Trophoblast cell (in vitro differentiated cells and primary cell): ENCODE data around the gene UQCC3. TPM values are rescaled to one million over a fixed set of nuclear protein-coding genes. Genes with fewer than 3 reads are reported as not detected.

Source experiments
- DNase-seq, 2 donors: peaks; one replicate each; pipeline ENCODE4 v3.0.0-alpha.2; 2016
- H2AFZ ChIP-seq: 2 replicates; pipeline ENCODE4 v1.6.1; 2013; ENCODE audit warnings: low read length, moderate library complexity, mild to moderate bottlenecking; ENCODE audit not compliant: insufficient read depth, poor library complexity
- H2AK5ac ChIP-seq: 2 replicates; pipeline ENCODE4 v1.6.1; 2013; ENCODE audit warnings: mild to moderate bottlenecking, low read length
- H2BK120ac ChIP-seq: 2 replicates; pipeline ENCODE4 v1.6.1; 2013; ENCODE audit warnings: low read length, mild to moderate bottlenecking, moderate library complexity; ENCODE audit not compliant: insufficient read depth, poor library complexity
- H2BK12ac ChIP-seq: 2 replicates; pipeline ENCODE4 v1.6.1; 2013; ENCODE audit warnings: mild to moderate bottlenecking, low read length, moderate library complexity
- H2BK5ac ChIP-seq: 2 replicates; pipeline ENCODE4 v1.6.1; 2013; ENCODE audit warnings: low read length, low read depth, moderate library complexity, mild to moderate bottlenecking; ENCODE audit not compliant: poor library complexity
- H3K14ac ChIP-seq: 2 replicates; pipeline ENCODE4 v1.6.1; 2013; ENCODE audit warnings: mild to moderate bottlenecking, low read length
- H3K18ac ChIP-seq: 2 replicates; pipeline ENCODE4 v1.6.1; 2013; ENCODE audit warnings: mild to moderate bottlenecking, low read length
- H3K23ac ChIP-seq: 2 replicates; pipeline ENCODE4 v1.6.1; 2013; ENCODE audit warnings: low read length
- H3K27ac ChIP-seq: 2 replicates; pipeline ENCODE4 v1.5.1; 2013; ENCODE audit warnings: low read depth, mild to moderate bottlenecking, inconsistent platforms, low read length, moderate library complexity
- H3K27me3 ChIP-seq: 2 replicates; pipeline ENCODE4 v1.6.1; 2013; ENCODE audit warnings: inconsistent platforms, mild to moderate bottlenecking, low read length, moderate library complexity; ENCODE audit not compliant: insufficient read depth
- H3K36me3 ChIP-seq, 2 experiments: 1 replicate in 1 of 2; 2 replicates in 1 of 2; pipeline ENCODE4 v1.6.1; 2013; ENCODE audit warnings: low read length in 2 of 2, mild to moderate bottlenecking in 2 of 2, moderate library complexity in 1 of 2; ENCODE audit not compliant: insufficient read depth in 2 of 2, control insufficient read depth in 1 of 2
- H3K4ac ChIP-seq: 2 replicates; pipeline ENCODE4 v1.6.1; 2013; ENCODE audit warnings: low read depth, mild to moderate bottlenecking, low read length, moderate library complexity
- H3K4me1 ChIP-seq, 2 experiments: 1 replicate in 1 of 2; 2 replicates in 1 of 2; pipeline ENCODE4 v1.6.1; 2013; ENCODE audit warnings: low read length in 2 of 2, mild to moderate bottlenecking in 2 of 2, moderate library complexity in 1 of 2; ENCODE audit not compliant: insufficient read depth in 2 of 2, control insufficient read depth in 1 of 2
- H3K4me2 ChIP-seq: 2 replicates; pipeline ENCODE4 v1.6.1; 2013; ENCODE audit warnings: inconsistent platforms, mild to moderate bottlenecking, low read length, moderate library complexity
- H3K4me3 ChIP-seq: 2 replicates; pipeline ENCODE4 v1.5.1; 2013; ENCODE audit warnings: mild to moderate bottlenecking, low read depth, low read length, inconsistent platforms
- H3K79me1 ChIP-seq: one replicate; pipeline ENCODE4 v1.6.1; 2013; ENCODE audit warnings: low read length
- H3K79me2 ChIP-seq: 2 replicates; pipeline ENCODE4 v1.6.1; 2013; ENCODE audit warnings: low read length, mild to moderate bottlenecking; ENCODE audit not compliant: control insufficient read depth, insufficient read depth, poor library complexity
- H3K9ac ChIP-seq: 2 replicates; pipeline ENCODE4 v1.6.1; 2013; ENCODE audit warnings: mild to moderate bottlenecking, low read length
- H3K9me3 ChIP-seq: 2 replicates; pipeline ENCODE4 v1.6.1; 2013; ENCODE audit warnings: low read depth, mild to moderate bottlenecking, control low read depth, inconsistent platforms, low read length; ENCODE audit not compliant: insufficient read depth
- H4K12ac ChIP-seq: 2 replicates; pipeline ENCODE4 v1.6.1; 2013; ENCODE audit warnings: low read depth, mild to moderate bottlenecking, low read length, moderate library complexity
- H4K8ac ChIP-seq: 2 replicates; pipeline ENCODE4 v1.6.1; 2013; ENCODE audit warnings: low read depth, mild to moderate bottlenecking, low read length, moderate library complexity
- H4K91ac ChIP-seq: one replicate; pipeline ENCODE4 v1.6.1; 2013; ENCODE audit warnings: low read depth, mild to moderate bottlenecking, low read length, moderate library complexity
- WGBS: extraction: QIAGEN DNeasy Blood & Tissue Kit; methylation state at CpG from one replicate; pipeline ENCODE4 v1.1.7; 2013; ENCODE audit warnings: missing lambda C conversion rate; ENCODE audit not compliant: insufficient read length, insufficient coverage; ENCODE audit errors: extremely low coverage; 5-methylcytosine and 5-hydroxymethylcytosine counted together
- polyA plus RNA-seq: library from polyadenylated mRNA; stranded (reverse); fragments of 200-250 nt; gene quantifications from 2 replicates; pipeline ENCODE4 v1.2.3, GENCODE V29; 2013

Gene UQCC3, protein sequence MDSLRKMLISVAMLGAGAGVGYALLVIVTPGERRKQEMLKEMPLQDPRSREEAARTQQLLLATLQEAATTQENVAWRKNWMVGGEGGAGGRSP
- 6.3 and 6.9 TPM in 2 replicates for polyA plus RNA-seq

DNA sequence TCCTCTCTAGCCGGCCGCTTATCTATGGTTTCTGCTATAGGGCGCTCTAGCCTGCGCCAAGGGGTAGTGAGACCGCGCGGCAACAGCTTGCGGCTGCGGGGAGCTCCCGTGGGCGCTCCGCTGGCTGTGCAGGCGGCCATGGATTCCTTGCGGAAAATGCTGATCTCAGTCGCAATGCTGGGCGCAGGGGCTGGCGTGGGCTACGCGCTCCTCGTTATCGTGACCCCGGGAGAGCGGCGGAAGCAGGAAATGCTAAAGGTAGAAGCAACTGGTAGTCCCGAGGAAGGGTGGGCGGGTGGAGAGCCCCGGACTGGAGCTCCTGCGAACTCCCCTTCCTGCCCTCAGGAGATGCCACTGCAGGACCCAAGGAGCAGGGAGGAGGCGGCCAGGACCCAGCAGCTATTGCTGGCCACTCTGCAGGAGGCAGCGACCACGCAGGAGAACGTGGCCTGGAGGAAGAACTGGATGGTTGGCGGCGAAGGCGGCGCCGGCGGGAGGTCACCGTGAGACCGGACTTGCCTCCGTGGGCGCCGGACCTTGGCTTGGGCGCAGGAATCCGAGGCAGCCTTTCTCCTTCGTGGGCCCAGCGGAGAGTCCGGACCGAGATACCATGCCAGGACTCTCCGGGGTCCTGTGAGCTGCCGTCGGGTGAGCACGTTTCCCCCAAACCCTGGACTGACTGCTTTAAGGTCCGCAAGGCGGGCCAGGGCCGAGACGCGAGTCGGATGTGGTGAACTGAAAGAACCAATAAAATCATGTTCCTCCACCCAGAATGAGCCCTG is at the start of gene UQCC3, which contains the start of gene LBHD1:
TSS of gene UQCC3 (plus strand) at position 66 of the 782 bp plus-strand sequence. CDS start at position 139, 73 bp downstream.
TSS of gene LBHD1 (minus strand) at position 660 of the 782 bp plus-strand sequence. CDS start 2,236 bp downstream, outside the sequence.
- Histone ChIP-seq H3K4me1 (peaks cover 3 to 8% of the 10 kb centered on the region in 2 experiments), H2AK5ac (peak within 1 kb of the TSS; percentile 62), H4K8ac (peak within 1 kb of the TSS; percentile 91), H2BK5ac (peak within 1 kb of the TSS; percentile 80), H3K4me3 (peak within 1 kb of the TSS; percentile 83), H4K91ac (peak within 1 kb of the TSS; percentile 78), H2AFZ (peak within 1 kb of the TSS; percentile 94), H3K9me3 (no peaks in the 10 kb centered on the region), H3K4ac (peak within 1 kb of the TSS; percentile 53), H3K36me3 (peaks cover 13 to 22% of the 10 kb centered on the region in 2 experiments), H2BK12ac (no peak within 1 kb of the TSS), H3K79me2 (peaks cover 6% of the 10 kb centered on the region), H4K12ac (peak within 1 kb of the TSS; percentile 75), H3K23ac (no peak within 1 kb of the TSS), H3K27ac (peak within 1 kb of the TSS; percentile 91), H3K9ac (peak within 1 kb of the TSS; percentile 86), H3K4me2 (peak within 1 kb of the TSS; percentile 83), H2BK120ac (peak within 1 kb of the TSS; percentile 72), H3K18ac (peak within 1 kb of the TSS; percentile 90), H3K27me3 (no peaks in the 10 kb centered on the region), H3K14ac (peak within 1 kb of the TSS; percentile 89), H3K79me1 (peaks cover 12% of the 10 kb centered on the region)
- no CpG with 5 or more reads among the region's 59 CpGs for WGBS
- peak; percentile 79 to 85 for DNase-seq

DNA sequence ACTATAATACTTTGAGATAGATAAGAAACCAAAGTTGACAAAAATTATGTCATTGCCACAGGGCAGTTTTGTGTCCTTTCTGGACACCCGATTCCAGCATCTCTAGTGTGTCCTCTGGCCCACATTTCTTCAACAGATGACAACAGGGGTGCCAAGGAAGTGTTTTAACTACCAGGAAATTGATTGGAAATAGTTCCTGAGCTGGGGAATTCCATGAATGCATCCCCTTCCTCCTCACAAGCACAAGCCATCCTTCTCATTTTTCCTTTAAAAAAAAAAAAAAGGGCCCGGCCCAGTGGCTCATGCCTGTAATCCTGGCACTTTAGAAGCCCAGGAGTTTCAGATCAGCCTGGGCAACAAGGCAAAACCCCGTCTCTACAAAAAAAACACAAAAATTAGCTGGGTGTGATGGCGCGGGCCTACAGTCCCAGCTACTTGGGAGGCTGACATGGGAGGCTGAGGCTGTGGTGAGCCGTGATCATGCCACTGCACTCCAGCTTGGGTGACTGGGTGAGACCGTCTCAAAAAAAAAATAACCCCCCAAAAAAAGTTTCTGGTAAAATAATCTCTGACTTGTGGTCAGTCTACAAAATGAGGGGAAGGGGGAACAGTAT is 48.9 kb upstream of the UQCC3 start:
- H3K27me3 ChIP-seq: no peaks in the 10 kb centered on the region
- peak overlapping the region; percentile 37 for H4K8ac ChIP-seq
- no peak overlapping the region for H3K14ac ChIP-seq
- no peak overlapping the region for H2BK12ac ChIP-seq
- H3K79me2 ChIP-seq: peaks cover 3% of the 10 kb centered on the region
- no peak overlapping the region for H3K9ac ChIP-seq
- no peak overlapping the region for H2AFZ ChIP-seq
- no peaks in the 10 kb centered on the region for H3K9me3 ChIP-seq
- DNase-seq: no peak
- H3K27ac ChIP-seq: peak overlapping the region; percentile 29
- H3K79me1 ChIP-seq: peaks cover 3% of the 10 kb centered on the region
- H4K91ac ChIP-seq: no peak overlapping the region
- WGBS: no CpG with 5 or more reads among the region's 7 CpGs
- no peak overlapping the region for H2BK5ac ChIP-seq
- H3K36me3 ChIP-seq: peaks cover 25 to 28% of the 10 kb centered on the region in 2 experiments
- H2AK5ac ChIP-seq: no peak overlapping the region
- no peak overlapping the region for H3K4me3 ChIP-seq
- H3K4me2 ChIP-seq: peak overlapping the region; percentile 93
- no peak overlapping the region for H3K18ac ChIP-seq
- H4K12ac ChIP-seq: no peak overlapping the region
- H2BK120ac ChIP-seq: no peak overlapping the region
- no peak overlapping the region for H3K4ac ChIP-seq
- H3K4me1 ChIP-seq: peaks cover 3 to 7% of the 10 kb centered on the region in 2 experiments
- no peak overlapping the region for H3K23ac ChIP-seq

DNA sequence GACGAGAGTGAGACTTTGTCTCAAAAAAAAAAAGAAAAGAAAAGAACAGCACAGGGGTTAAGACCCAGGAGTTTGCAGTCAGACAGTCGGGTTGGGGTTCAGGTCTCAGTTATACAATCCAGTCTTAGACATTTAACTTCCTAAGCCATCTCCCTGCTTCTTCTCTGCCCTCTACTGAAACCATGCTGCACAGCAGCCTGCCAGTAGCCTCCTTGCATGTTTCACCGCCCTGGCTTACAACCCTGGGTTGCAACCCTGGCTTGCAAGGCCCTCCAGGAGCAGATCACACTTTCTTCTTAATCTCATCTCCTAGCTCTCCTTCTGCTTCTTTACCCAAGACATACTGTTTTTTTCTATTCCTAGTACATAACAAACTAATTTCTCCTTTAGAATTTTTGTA is 43.8 kb upstream of the UQCC3 start:
- H3K14ac ChIP-seq: no peak overlapping the region
- no peak overlapping the region for H4K12ac ChIP-seq
- H3K9me3 ChIP-seq: no peaks in the 10 kb centered on the region
- H3K4ac ChIP-seq: no peak overlapping the region
- no peak overlapping the region for H4K8ac ChIP-seq
- peaks cover 71% of the 10 kb centered on the region in 2 experiments for H3K36me3 ChIP-seq
- H2AK5ac ChIP-seq: no peak overlapping the region
- DNase-seq: no peak
- H4K91ac ChIP-seq: no peak overlapping the region
- H3K79me2 ChIP-seq: no peaks in the 10 kb centered on the region
- no peak overlapping the region for H3K4me2 ChIP-seq
- no peak overlapping the region for H3K9ac ChIP-seq
- no peaks in the 10 kb centered on the region for H3K79me1 ChIP-seq
- no peak overlapping the region for H3K23ac ChIP-seq
- H3K4me1 ChIP-seq: no peaks in the 10 kb centered on the region
- no peaks in the 10 kb centered on the region for H3K27me3 ChIP-seq
- no peak overlapping the region for H2AFZ ChIP-seq
- H3K18ac ChIP-seq: no peak overlapping the region
- H3K4me3 ChIP-seq: no peak overlapping the region
- no peak overlapping the region for H2BK120ac ChIP-seq
- H2BK5ac ChIP-seq: no peak overlapping the region
- H2BK12ac ChIP-seq: no peak overlapping the region
- no CpG with 5 or more reads among the region's 3 CpGs for WGBS
- H3K27ac ChIP-seq: no peak overlapping the region

DNA sequence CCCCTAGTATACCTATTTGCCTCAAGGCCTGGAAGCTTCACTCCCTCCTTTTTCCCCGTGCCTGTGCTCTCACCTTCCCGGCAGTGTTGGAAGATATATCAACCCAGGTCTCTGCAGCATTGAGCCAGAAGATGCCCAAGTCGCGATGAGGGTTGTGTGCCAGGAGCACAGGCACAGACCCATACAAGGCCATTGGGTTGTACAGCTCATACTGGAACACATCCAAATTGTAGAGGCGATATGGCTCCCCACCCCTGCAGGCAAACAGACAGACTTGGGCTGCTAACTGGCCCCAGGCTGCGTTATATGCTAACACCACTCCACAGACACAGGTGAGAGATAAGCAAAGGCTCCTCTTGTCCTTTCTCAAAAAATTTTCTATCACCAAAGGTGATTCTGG is 39.0 kb upstream of the UQCC3 start:
- peaks cover 76 to 77% of the 10 kb centered on the region in 2 experiments for H3K36me3 ChIP-seq
- H3K27me3 ChIP-seq: no peaks in the 10 kb centered on the region
- H4K12ac ChIP-seq: no peak overlapping the region
- H3K9ac ChIP-seq: no peak overlapping the region
- H3K9me3 ChIP-seq: no peaks in the 10 kb centered on the region
- no peak overlapping the region for H2AK5ac ChIP-seq
- H2BK120ac ChIP-seq: no peak overlapping the region
- H3K4me3 ChIP-seq: no peak overlapping the region
- no peaks in the 10 kb centered on the region for H3K79me1 ChIP-seq
- H2BK12ac ChIP-seq: no peak overlapping the region
- no peak overlapping the region for H4K8ac ChIP-seq
- H2BK5ac ChIP-seq: no peak overlapping the region
- no peak overlapping the region for H2AFZ ChIP-seq
- no peak overlapping the region for H3K4me2 ChIP-seq
- no peak overlapping the region for H4K91ac ChIP-seq
- no peak overlapping the region for H3K18ac ChIP-seq
- H3K14ac ChIP-seq: no peak overlapping the region
- DNase-seq: no peak
- H3K27ac ChIP-seq: no peak overlapping the region
- H3K4ac ChIP-seq: no peak overlapping the region
- H3K79me2 ChIP-seq: no peaks in the 10 kb centered on the region
- no CpG with 5 or more reads among the region's 6 CpGs for WGBS
- H3K4me1 ChIP-seq: no peaks in the 10 kb centered on the region
- H3K23ac ChIP-seq: no peak overlapping the region
